Upper lobe of left lung (tissue), 4 donors: Measurements from ENCODE around the gene BAG2.

Source experiments
- EP300 ChIP-seq, 4 donors: sonication (generic); formaldehyde crosslinking; IDR thresholded peaks; one replicate each; pipeline ENCODE4 v1.5.1; 2017; ENCODE audit warnings: antibody characterized with exemption in 4 of 4, control low read depth in 2 of 4
- POLR2A ChIP-seq, 4 donors: fragments of 450-650 bp; IDR thresholded peaks; one replicate each; pipeline ENCODE4 v1.5.1; 2016 to 2017; ENCODE audit warnings: antibody characterized with exemption in 4 of 4, mild to moderate bottlenecking in 2 of 4
- TF ChIP-seq, protein P1 (sequence below), 6 experiments: fragments of 450-650 bp in 4 of 6; fragments of 200-600 bp in 2 of 6; sonication (generic) in 2 of 6; IDR thresholded peaks; one replicate each; pipeline ENCODE4 v1.5.1; 2016 to 2019; ENCODE audit warnings: antibody characterized with exemption in 6 of 6

DNA sequence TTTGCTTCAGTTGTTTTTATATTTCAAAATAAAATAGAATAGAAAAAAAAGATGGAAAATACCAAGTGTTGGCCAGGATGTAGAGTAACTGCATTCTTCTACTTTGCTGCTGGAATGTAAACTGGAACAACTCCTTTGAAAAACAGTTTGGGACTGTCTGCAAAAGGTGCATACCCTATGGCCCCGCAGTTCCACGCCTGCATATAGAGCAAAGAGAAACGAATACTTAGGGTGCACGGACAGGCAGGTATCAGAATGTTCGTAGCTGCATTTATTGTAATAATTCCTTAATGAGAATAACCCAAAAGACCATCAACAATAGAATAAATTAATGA is 50.6 kb downstream of the BAG2 start:
- TF ChIP-seq, protein P1, sequence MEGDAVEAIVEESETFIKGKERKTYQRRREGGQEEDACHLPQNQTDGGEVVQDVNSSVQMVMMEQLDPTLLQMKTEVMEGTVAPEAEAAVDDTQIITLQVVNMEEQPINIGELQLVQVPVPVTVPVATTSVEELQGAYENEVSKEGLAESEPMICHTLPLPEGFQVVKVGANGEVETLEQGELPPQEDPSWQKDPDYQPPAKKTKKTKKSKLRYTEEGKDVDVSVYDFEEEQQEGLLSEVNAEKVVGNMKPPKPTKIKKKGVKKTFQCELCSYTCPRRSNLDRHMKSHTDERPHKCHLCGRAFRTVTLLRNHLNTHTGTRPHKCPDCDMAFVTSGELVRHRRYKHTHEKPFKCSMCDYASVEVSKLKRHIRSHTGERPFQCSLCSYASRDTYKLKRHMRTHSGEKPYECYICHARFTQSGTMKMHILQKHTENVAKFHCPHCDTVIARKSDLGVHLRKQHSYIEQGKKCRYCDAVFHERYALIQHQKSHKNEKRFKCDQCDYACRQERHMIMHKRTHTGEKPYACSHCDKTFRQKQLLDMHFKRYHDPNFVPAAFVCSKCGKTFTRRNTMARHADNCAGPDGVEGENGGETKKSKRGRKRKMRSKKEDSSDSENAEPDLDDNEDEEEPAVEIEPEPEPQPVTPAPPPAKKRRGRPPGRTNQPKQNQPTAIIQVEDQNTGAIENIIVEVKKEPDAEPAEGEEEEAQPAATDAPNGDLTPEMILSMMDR (IDR thresholded peaks at IDR 0.05): no peak
- TF ChIP-seq EP300 (IDR thresholded peaks at IDR 0.05) (no peak), POLR2A (IDR thresholded peaks at IDR 0.05) (no peak)
